ENCODE measurements around the gene CABP2.

DNA sequence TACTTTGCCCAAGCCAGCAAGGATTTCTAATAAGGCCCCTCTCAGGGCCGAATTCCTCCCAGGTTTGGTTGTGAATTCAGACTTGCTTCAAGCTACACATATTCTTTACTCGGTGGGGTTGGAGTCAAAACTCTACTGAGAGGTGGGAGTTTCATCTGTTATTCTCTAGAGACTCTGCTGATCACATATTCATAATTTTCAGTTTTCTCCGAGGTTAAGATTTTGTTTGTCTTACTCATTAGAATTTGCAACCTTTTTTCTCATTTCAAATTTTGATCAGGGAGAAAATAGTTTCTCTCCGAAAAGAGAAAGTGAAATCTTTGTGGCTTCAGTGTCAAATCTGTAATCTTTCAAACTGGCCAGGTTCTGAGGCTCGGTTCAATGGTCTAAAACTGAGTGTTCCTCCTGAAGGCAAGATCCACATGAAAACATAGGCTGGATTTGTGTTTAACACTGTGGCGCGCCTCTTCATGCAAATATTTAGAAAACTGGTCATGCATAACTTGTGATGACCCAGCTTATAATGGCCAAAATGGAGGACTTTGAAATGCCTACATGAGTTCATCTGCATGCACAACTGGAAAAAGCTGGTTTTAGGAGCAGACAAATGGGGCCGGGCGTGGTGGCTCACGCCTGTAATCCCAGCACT lies 38.8 kb upstream of the CABP2 start:
- TF ChIP-seq, protein P1, sequence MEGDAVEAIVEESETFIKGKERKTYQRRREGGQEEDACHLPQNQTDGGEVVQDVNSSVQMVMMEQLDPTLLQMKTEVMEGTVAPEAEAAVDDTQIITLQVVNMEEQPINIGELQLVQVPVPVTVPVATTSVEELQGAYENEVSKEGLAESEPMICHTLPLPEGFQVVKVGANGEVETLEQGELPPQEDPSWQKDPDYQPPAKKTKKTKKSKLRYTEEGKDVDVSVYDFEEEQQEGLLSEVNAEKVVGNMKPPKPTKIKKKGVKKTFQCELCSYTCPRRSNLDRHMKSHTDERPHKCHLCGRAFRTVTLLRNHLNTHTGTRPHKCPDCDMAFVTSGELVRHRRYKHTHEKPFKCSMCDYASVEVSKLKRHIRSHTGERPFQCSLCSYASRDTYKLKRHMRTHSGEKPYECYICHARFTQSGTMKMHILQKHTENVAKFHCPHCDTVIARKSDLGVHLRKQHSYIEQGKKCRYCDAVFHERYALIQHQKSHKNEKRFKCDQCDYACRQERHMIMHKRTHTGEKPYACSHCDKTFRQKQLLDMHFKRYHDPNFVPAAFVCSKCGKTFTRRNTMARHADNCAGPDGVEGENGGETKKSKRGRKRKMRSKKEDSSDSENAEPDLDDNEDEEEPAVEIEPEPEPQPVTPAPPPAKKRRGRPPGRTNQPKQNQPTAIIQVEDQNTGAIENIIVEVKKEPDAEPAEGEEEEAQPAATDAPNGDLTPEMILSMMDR (IDR thresholded peaks at IDR 0.05) = no peak
- TF ChIP-seq POLR2A (IDR thresholded peaks at IDR 0.05) = no peak
